Measurements from ENCODE around the gene STRADB. TPM values are rescaled to one million over a fixed set of nuclear protein-coding genes. Genes with fewer than 3 reads are reported as not detected.

The STRADB gene
- total and polyA plus RNA-seq, 3 donors from 2014 or later, result 29.9 to 33.2 (median 30.5) TPM

- no peak for TF ChIP-seq POLR2A (IDR thresholded peaks at IDR 0.05)
- TF ChIP-seq, protein P1, sequence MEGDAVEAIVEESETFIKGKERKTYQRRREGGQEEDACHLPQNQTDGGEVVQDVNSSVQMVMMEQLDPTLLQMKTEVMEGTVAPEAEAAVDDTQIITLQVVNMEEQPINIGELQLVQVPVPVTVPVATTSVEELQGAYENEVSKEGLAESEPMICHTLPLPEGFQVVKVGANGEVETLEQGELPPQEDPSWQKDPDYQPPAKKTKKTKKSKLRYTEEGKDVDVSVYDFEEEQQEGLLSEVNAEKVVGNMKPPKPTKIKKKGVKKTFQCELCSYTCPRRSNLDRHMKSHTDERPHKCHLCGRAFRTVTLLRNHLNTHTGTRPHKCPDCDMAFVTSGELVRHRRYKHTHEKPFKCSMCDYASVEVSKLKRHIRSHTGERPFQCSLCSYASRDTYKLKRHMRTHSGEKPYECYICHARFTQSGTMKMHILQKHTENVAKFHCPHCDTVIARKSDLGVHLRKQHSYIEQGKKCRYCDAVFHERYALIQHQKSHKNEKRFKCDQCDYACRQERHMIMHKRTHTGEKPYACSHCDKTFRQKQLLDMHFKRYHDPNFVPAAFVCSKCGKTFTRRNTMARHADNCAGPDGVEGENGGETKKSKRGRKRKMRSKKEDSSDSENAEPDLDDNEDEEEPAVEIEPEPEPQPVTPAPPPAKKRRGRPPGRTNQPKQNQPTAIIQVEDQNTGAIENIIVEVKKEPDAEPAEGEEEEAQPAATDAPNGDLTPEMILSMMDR (IDR thresholded peaks at IDR 0.05), result no peak
- WGBS, 2 donors, result 0% methylated on average over 1 of the region's 1 CpG
- Histone ChIP-seq H3K9me3 (no peaks in the 10 kb centered on the region), H3K4me3 (no peak overlapping the region), H3K27ac (no peak overlapping the region), H3K36me3 (ENCODE audit: low read depth, missing control alignments) (no peaks in the 10 kb centered on the region), H3K27me3 (no peaks in the 10 kb centered on the region), H3K4me1 (no peaks in the 10 kb centered on the region)
- intact Hi-C loops (cut with DNase I; ENCODE audit: low total_unique reads), result no loop called here
- no peak for DNase-seq
Measured at GRCh38 chr2:201523506-201523905, 72.0 kb downstream of the STRADB start.

Small RNAs within 50 kb of the gene (small RNA-seq; reads per million reads assigned to genes)
- gene RF00019, result 0 reads per million in 2 donors

Other genes starting within 250 kb of the STRADB start
- 10 to 100 TPM in 1 of 2 donors, 1 to 10 TPM in 1; 7.4 to 12.5 TPM for gene CASP8, start 191.2 kb upstream of the STRADB start, total RNA-seq
- gene CASP8, start 191.2 kb upstream of the STRADB start, polyA plus RNA-seq (ENCODE audit: insufficient read depth, low read depth, low replicate concordance), result 9.1 TPM
- 10 to 100 TPM; 10.5 to 21.5 TPM for gene FLACC1, start 94.4 kb upstream of the STRADB start, total RNA-seq
- 20.4 TPM for gene FLACC1, start 94.4 kb upstream of the STRADB start, polyA plus RNA-seq (ENCODE audit: insufficient read depth, low read depth, low replicate concordance)
- gene TRAK2, start 282 bp upstream of the STRADB start, total RNA-seq, result 10 to 100 TPM; 15.7 to 16.7 TPM
- 13.7 TPM for gene TRAK2, start 282 bp upstream of the STRADB start, polyA plus RNA-seq (ENCODE audit: insufficient read depth, low read depth, low replicate concordance)
- gene TMEM237, start 191.8 kb downstream of the STRADB start, total RNA-seq, result 10 to 100 TPM; 23.0 to 25.8 TPM
- gene TMEM237, start 191.8 kb downstream of the STRADB start, polyA plus RNA-seq (ENCODE audit: insufficient read depth, low read depth, low replicate concordance), result 21.3 TPM
- not detected for gene MPP4, start 246.9 kb downstream of the STRADB start, total RNA-seq
- 0.28 TPM for gene MPP4, start 246.9 kb downstream of the STRADB start, polyA plus RNA-seq (ENCODE audit: insufficient read depth, low read depth, low replicate concordance)